HEK293 (cell line): ENCODE data around the gene ETNK2.
A peak's percentile ranks its signal among the peaks of the same experiment; 100 is the strongest.

ENCODE experiments used
- CTCF ChIA-PET: fragments of 350-600 bp; formaldehyde crosslinking; extraction: SDS; loops from one replicate; lab custom pipeline; 2021; ENCODE audit warnings: antibody characterized with exemption; lab: Yijun Ruan, JAX
- POLR2A ChIA-PET: fragments of 300-600 bp; formaldehyde crosslinking; extraction: SDS; loops from one replicate; lab custom pipeline; 2020; ENCODE audit warnings: antibody characterized with exemption, inconsistent platforms; lab: Yijun Ruan, JAX
- H3K27ac ChIP-seq: fragments of 200-500 bp; sonication (Bioruptor generic); 2 replicates; pipeline ENCODE4 v1.5.1; 2014; ENCODE audit warnings: low read depth, low read length, control low read depth, inconsistent platforms; ENCODE audit errors: extremely low read depth
- H3K36me3 ChIP-seq, 2 experiments: fragments of 200-500 bp in 1 of 2; sonication (Bioruptor generic) in 1 of 2; 1 replicate in 1 of 2; 2 replicates in 1 of 2; pipeline ENCODE4 v1.5.1; 2014 to 2017; ENCODE audit warnings: inconsistent platforms in 2 of 2, low read length in 2 of 2; ENCODE audit not compliant: control insufficient read depth in 2 of 2, insufficient read depth in 1 of 2
- H3K4me1 ChIP-seq: fragments of 200-500 bp; sonication (Bioruptor generic); 2 replicates; pipeline ENCODE4 v1.5.1; 2014; ENCODE audit warnings: mild to moderate bottlenecking, low read length, inconsistent platforms; ENCODE audit not compliant: control insufficient read depth, insufficient read depth
- H3K4me3 ChIP-seq: 2 replicates; pipeline ENCODE4 v1.5.1; 2011; ENCODE audit warnings: low read depth, mild to moderate bottlenecking, control low read depth, low read length, moderate library complexity
- H3K9me3 ChIP-seq: fragments of 200-500 bp; sonication (Bioruptor generic); 2 replicates; pipeline ENCODE4 v1.5.1; 2014; ENCODE audit warnings: low read depth, low read length, inconsistent platforms; ENCODE audit not compliant: control insufficient read depth, insufficient read depth
- GLIS1 ChIP-seq: fragments of 450-650 bp; formaldehyde crosslinking; IDR thresholded peaks from 2 replicates; pipeline ENCODE4 v1.5.1; 2016; ENCODE audit warnings: missing biosample characterization, missing genetic modification characterization
- GLIS2 ChIP-seq: fragments of 450-650 bp; formaldehyde crosslinking; IDR thresholded peaks from 2 replicates; pipeline ENCODE4 v1.5.1; 2016; ENCODE audit warnings: missing biosample characterization, missing genetic modification characterization
- IKZF3 ChIP-seq: fragments of 450-650 bp; IDR thresholded peaks from 2 replicates; pipeline ENCODE4 v1.5.0; 2018; ENCODE audit warnings: missing biosample characterization, mild to moderate bottlenecking, missing genetic modification characterization, moderate library complexity
- KLF10 ChIP-seq: fragments of 450-650 bp; IDR thresholded peaks from 2 replicates; pipeline ENCODE4 v1.5.1; 2018; ENCODE audit warnings: missing biosample characterization, mild to moderate bottlenecking, missing genetic modification characterization
- KLF8 ChIP-seq: fragments of 450-650 bp; formaldehyde crosslinking; IDR thresholded peaks from 2 replicates; pipeline ENCODE4 v1.5.1; 2016; ENCODE audit warnings: missing biosample characterization, missing genetic modification characterization
- KLF9 ChIP-seq: fragments of 450-650 bp; formaldehyde crosslinking; IDR thresholded peaks from 2 replicates; pipeline ENCODE4 v1.5.1; 2016; ENCODE audit warnings: missing biosample characterization, missing genetic modification characterization, low read depth
- SP7 ChIP-seq: fragments of 450-650 bp; formaldehyde crosslinking; IDR thresholded peaks from 2 replicates; pipeline ENCODE4 v1.5.1; 2016; ENCODE audit warnings: missing biosample characterization, missing genetic modification characterization
- TSHZ1 ChIP-seq: fragments of 450-650 bp; formaldehyde crosslinking; IDR thresholded peaks from 2 replicates; pipeline ENCODE4 v1.5.1; 2016; ENCODE audit warnings: missing biosample characterization, missing genetic modification characterization, borderline replicate concordance
- ZBTB17 ChIP-seq: fragments of 450-650 bp; formaldehyde crosslinking; IDR thresholded peaks from 2 replicates; pipeline ENCODE4 v1.5.1; 2016; ENCODE audit warnings: missing biosample characterization, missing genetic modification characterization
- ZBTB20 ChIP-seq: fragments of 450-650 bp; formaldehyde crosslinking; IDR thresholded peaks from 2 replicates; pipeline ENCODE4 v1.5.1; 2016; ENCODE audit warnings: missing biosample characterization, missing genetic modification characterization
- ZBTB26 ChIP-seq: fragments of 450-650 bp; formaldehyde crosslinking; optimal IDR thresholded peaks from 2 replicates; pipeline ENCODE3; 2016; ENCODE audit warnings: missing biosample characterization, mild to moderate bottlenecking, missing genetic modification characterization
- ZBTB48 ChIP-seq: fragments of 450-650 bp; formaldehyde crosslinking; IDR thresholded peaks from 2 replicates; pipeline ENCODE4 v1.5.1; 2016; ENCODE audit warnings: missing biosample characterization, missing genetic modification characterization
- ZFHX2 ChIP-seq: fragments of 450-650 bp; formaldehyde crosslinking; conservative IDR thresholded peaks from 2 replicates; pipeline ENCODE4 v1.5.1; 2016; ENCODE audit warnings: missing biosample characterization, missing genetic modification characterization
- ZIC2 ChIP-seq: fragments of 450-650 bp; formaldehyde crosslinking; IDR thresholded peaks from 2 replicates; pipeline ENCODE4 v1.5.1; 2016; ENCODE audit warnings: missing biosample characterization, missing genetic modification characterization
- ZNF223 ChIP-seq: fragments of 450-650 bp; formaldehyde crosslinking; IDR thresholded peaks from 2 replicates; pipeline ENCODE4 v1.5.1; 2016; ENCODE audit warnings: missing biosample characterization, missing genetic modification characterization
- ZNF341 ChIP-seq: fragments of 450-650 bp; formaldehyde crosslinking; IDR thresholded peaks from 2 replicates; pipeline ENCODE4; 2016; ENCODE audit warnings: low read depth, missing biosample characterization, missing genetic modification characterization
- ZNF660 ChIP-seq: fragments of 450-650 bp; IDR thresholded peaks from 2 replicates; pipeline ENCODE4 v1.5.1; 2018; ENCODE audit warnings: missing biosample characterization, mild to moderate bottlenecking, missing genetic modification characterization
- ZSCAN30 ChIP-seq: fragments of 450-650 bp; IDR thresholded peaks from 2 replicates; pipeline ENCODE4 v1.5.1; 2018; ENCODE audit warnings: missing biosample characterization, mild to moderate bottlenecking, missing genetic modification characterization, moderate library complexity
- TF ChIP-seq, protein P1 (sequence below): fragments of 450-650 bp; formaldehyde crosslinking; IDR thresholded peaks from 2 replicates; pipeline ENCODE4 v1.5.1; 2016; ENCODE audit warnings: missing biosample characterization, missing genetic modification characterization
- TF ChIP-seq, protein P2 (sequence below): fragments of 450-650 bp; formaldehyde crosslinking; IDR thresholded peaks from 2 replicates; pipeline ENCODE4 v1.5.1; 2016; ENCODE audit warnings: missing biosample characterization, missing genetic modification characterization
- TF ChIP-seq, protein P3 (sequence below): fragments of 450-650 bp; formaldehyde crosslinking; IDR thresholded peaks from 2 replicates; pipeline ENCODE4 v1.5.1; 2016; ENCODE audit warnings: missing biosample characterization, missing genetic modification characterization
- TF ChIP-seq, protein P4 (sequence below): fragments of 450-650 bp; formaldehyde crosslinking; IDR thresholded peaks from 2 replicates; pipeline ENCODE4 v1.5.1; 2017; ENCODE audit warnings: missing biosample characterization, missing genetic modification characterization

Gene ETNK2, protein sequence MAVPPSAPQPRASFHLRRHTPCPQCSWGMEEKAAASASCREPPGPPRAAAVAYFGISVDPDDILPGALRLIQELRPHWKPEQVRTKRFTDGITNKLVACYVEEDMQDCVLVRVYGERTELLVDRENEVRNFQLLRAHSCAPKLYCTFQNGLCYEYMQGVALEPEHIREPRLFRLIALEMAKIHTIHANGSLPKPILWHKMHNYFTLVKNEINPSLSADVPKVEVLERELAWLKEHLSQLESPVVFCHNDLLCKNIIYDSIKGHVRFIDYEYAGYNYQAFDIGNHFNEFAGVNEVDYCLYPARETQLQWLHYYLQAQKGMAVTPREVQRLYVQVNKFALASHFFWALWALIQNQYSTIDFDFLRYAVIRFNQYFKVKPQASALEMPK

DNA sequence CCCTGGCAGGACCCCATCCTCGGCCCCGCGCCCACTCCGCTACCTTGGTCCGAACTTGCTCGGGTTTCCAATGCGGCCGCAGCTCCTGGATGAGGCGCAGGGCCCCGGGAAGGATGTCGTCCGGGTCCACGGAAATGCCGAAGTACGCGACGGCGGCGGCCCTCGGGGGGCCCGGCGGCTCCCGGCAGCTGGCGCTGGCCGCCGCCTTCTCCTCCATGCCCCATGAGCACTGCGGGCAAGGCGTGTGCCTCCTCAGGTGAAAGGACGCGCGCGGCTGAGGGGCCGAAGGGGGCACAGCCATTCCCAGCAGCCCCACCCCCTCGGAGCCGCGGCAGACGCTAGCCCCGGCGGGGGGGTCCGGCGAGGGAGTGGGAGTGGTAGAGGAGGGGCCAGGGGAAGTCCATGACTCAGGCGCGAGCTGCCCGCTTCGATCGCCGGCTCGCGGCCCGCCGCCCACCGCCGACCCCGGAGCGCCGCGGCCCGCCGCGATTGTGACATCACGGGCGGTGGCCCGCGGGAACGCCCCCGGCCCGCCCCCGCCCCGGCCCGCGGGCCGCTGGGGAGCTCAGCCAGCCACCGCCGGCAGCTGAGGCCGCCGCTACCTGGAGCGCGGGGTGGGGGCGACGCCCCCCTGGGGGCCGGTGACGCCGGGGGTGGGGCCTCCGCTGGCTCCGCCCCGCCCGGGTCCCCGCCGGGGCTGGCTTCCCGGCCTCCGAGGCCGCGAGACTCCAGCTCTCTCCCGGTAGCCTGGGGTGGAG lies at the start of gene ETNK2:
Gene ETNK2 (minus strand): TSS at position 493 of the 758 bp plus-strand sequence. CDS start 192 bp downstream, at position 301.
- peak within 1 kb of the TSS; percentile 66 for H3K4me3 ChIP-seq
- H3K27ac ChIP-seq, result peak within 1 kb of the TSS; percentile 62; the same call in 1 of the 2 replicates
- H3K4me1 ChIP-seq, result peaks cover 3% of the 10 kb centered on the region
- no peaks in the 10 kb centered on the region for H3K36me3 ChIP-seq
- POLR2A ChIA-PET, result interaction anchor here (0.7 to 1.0 kb wide), 4 partner anchors 11 to 364 kb away, joined by 3 to 4 read pairs (median 3); partner anchors contain the start of gene MDM4
- CTCF ChIA-PET, result interaction anchor here (0.5 to 2.9 kb wide), 8 partner anchors 10 to 1058 kb away, joined by 3 to 9 read pairs (median 4); no protein-coding TSS in a partner anchor
- no peaks in the 10 kb centered on the region for H3K9me3 ChIP-seq
- TF ChIP-seq ZNF223 (tag by site-specific recombination), result no peak
- peak; percentile 66 for TF ChIP-seq ZNF341 (tag by site-specific recombination)
- TF ChIP-seq TSHZ1 (tag by site-specific recombination), result no peak
- peak; percentile 36; the same call in 1 of the 2 replicates for TF ChIP-seq ZNF660 (tag by site-specific recombination)
- peak; percentile 85 for TF ChIP-seq ZBTB26 (tag by site-specific recombination)
- peak; percentile 33; the same call in 1 of the 2 replicates for TF ChIP-seq ZBTB17
- peak; percentile 18; the same call in 1 of the 2 replicates for TF ChIP-seq KLF8 (tag by site-specific recombination)
- TF ChIP-seq, protein P1, sequence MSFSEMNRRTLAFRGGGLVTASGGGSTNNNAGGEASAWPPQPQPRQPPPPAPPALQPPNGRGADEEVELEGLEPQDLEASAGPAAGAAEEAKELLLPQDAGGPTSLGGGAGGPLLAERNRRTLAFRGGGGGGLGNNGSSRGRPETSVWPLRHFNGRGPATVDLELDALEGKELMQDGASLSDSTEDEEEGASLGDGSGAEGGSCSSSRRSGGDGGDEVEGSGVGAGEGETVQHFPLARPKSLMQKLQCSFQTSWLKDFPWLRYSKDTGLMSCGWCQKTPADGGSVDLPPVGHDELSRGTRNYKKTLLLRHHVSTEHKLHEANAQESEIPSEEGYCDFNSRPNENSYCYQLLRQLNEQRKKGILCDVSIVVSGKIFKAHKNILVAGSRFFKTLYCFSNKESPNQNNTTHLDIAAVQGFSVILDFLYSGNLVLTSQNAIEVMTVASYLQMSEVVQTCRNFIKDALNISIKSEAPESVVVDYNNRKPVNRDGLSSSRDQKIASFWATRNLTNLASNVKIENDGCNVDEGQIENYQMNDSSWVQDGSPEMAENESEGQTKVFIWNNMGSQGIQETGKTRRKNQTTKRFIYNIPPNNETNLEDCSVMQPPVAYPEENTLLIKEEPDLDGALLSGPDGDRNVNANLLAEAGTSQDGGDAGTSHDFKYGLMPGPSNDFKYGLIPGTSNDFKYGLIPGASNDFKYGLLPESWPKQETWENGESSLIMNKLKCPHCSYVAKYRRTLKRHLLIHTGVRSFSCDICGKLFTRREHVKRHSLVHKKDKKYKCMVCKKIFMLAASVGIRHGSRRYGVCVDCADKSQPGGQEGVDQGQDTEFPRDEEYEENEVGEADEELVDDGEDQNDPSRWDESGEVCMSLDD (tag by site-specific recombination), result no peak
- peak; percentile 72 for TF ChIP-seq ZFHX2 (tag by site-specific recombination)
- TF ChIP-seq, protein P2, sequence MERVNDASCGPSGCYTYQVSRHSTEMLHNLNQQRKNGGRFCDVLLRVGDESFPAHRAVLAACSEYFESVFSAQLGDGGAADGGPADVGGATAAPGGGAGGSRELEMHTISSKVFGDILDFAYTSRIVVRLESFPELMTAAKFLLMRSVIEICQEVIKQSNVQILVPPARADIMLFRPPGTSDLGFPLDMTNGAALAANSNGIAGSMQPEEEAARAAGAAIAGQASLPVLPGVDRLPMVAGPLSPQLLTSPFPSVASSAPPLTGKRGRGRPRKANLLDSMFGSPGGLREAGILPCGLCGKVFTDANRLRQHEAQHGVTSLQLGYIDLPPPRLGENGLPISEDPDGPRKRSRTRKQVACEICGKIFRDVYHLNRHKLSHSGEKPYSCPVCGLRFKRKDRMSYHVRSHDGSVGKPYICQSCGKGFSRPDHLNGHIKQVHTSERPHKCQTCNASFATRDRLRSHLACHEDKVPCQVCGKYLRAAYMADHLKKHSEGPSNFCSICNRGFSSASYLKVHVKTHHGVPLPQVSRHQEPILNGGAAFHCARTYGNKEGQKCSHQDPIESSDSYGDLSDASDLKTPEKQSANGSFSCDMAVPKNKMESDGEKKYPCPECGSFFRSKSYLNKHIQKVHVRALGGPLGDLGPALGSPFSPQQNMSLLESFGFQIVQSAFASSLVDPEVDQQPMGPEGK (tag by site-specific recombination), result peak; percentile 53; the same call in 1 of the 2 replicates
- TF ChIP-seq KLF10 (tag by site-specific recombination), result peak; percentile 65
- TF ChIP-seq, protein P3, sequence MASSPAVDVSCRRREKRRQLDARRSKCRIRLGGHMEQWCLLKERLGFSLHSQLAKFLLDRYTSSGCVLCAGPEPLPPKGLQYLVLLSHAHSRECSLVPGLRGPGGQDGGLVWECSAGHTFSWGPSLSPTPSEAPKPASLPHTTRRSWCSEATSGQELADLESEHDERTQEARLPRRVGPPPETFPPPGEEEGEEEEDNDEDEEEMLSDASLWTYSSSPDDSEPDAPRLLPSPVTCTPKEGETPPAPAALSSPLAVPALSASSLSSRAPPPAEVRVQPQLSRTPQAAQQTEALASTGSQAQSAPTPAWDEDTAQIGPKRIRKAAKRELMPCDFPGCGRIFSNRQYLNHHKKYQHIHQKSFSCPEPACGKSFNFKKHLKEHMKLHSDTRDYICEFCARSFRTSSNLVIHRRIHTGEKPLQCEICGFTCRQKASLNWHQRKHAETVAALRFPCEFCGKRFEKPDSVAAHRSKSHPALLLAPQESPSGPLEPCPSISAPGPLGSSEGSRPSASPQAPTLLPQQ (tag by site-specific recombination), result peak; percentile 13; the same call in 1 of the 2 replicates
- TF ChIP-seq SP7, result 0 out of 2 replicates have a peak, but pooled peaks have one; percentile 13
- peak; percentile 23; the same call in 1 of the 2 replicates for TF ChIP-seq IKZF3 (tag by site-specific recombination)
- peak; percentile 98 for TF ChIP-seq ZBTB20 (tag by site-specific recombination)
- TF ChIP-seq GLIS2 (tag by site-specific recombination), result peak; percentile 83
- TF ChIP-seq GLIS1, result peak; percentile 43
- TF ChIP-seq, protein P4, sequence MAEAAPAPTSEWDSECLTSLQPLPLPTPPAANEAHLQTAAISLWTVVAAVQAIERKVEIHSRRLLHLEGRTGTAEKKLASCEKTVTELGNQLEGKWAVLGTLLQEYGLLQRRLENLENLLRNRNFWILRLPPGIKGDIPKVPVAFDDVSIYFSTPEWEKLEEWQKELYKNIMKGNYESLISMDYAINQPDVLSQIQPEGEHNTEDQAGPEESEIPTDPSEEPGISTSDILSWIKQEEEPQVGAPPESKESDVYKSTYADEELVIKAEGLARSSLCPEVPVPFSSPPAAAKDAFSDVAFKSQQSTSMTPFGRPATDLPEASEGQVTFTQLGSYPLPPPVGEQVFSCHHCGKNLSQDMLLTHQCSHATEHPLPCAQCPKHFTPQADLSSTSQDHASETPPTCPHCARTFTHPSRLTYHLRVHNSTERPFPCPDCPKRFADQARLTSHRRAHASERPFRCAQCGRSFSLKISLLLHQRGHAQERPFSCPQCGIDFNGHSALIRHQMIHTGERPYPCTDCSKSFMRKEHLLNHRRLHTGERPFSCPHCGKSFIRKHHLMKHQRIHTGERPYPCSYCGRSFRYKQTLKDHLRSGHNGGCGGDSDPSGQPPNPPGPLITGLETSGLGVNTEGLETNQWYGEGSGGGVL (tag by site-specific recombination), result peak; percentile 40
- TF ChIP-seq ZIC2 (tag by site-specific recombination), result peak; percentile 50
- TF ChIP-seq ZBTB48 (tag by site-specific recombination), result no peak
- peak; percentile 36; the same call in 1 of the 2 replicates for TF ChIP-seq ZSCAN30 (tag by site-specific recombination)
- peak; percentile 47 for TF ChIP-seq KLF9 (tag by site-specific recombination)
